Measurements from ENCODE around the gene ERCC6L2. TPM values are rescaled to one million over a fixed set of nuclear protein-coding genes. Genes with fewer than 3 reads are reported as not detected.

Gene ERCC6L2
- total and polyA plus RNA-seq, 2 of the 4 experiments (the other 2 are of a cell fraction) = 13.0 to 67.6 TPM

DNA sequence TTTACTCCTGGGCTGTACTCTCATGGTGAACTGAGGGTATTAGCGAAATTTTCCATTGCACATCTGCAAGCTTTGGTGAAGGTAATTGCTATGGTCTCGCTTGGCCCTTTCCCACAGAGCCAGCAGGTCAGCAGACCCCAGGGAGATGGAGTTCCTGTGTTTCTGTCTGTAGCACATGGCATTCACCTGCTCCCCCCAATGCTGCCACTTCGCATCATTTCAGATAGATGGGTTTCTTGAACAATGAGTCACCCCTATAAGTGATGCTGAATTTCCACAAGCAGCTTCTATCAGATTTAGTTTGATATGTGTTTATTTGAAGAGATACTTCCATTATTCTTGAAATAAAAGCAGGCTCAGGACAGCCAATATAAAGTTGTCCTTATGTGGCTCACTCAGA is 117.8 kb downstream of the ERCC6L2 start:
- no peaks in the 10 kb centered on the region for H4K20me1 ChIP-seq (ENCODE audit: insufficient read depth, low read length)
- no peak overlapping the region for H4K5ac ChIP-seq (ENCODE audit: low read depth, low read length)
- dilution Hi-C loops (cut with HindIII; ENCODE audit: low sequenced_read_pairs, unreplicated experiment) (no loop called here), in situ Hi-C loops (cut with MboI; ENCODE audit: low sequenced_read_pairs) (no loop called here), intact Hi-C loops (cut with micrococcal nuclease) (no loop called here)
- H3K4me3 ChIP-seq (ENCODE audit: insufficient read depth, low read depth, low read length) = no peak overlapping the region
- no peaks in the 10 kb centered on the region for H3K27me3 ChIP-seq (ENCODE audit: control insufficient read depth, insufficient read depth, low read length)
- DNase-seq (no peak), ATAC-seq (ENCODE audit: low read depth) (no peak)
- no peak overlapping the region for H2AK9ac ChIP-seq (replicated peaks; ENCODE audit: low read depth, low read length, poor library complexity)
- no peak overlapping the region for H3K18ac ChIP-seq (ENCODE audit: low read depth, low read length)
- no peak overlapping the region for H4K91ac ChIP-seq (ENCODE audit: insufficient read depth, low read depth, low read length)
- WGBS, 2 experiments (ENCODE audit: extremely low coverage in 2 of 2, insufficient read length in 1 of 2) = no CpG with 5 or more reads among the region's 3 CpGs
- H3K36me3 ChIP-seq (ENCODE audit: control insufficient read depth, insufficient read depth, low read length) = peaks cover 1% of the 10 kb centered on the region; the same call in 1 of the 2 replicates
- H4K8ac ChIP-seq (ENCODE audit: low read depth in 2 of 2, low read length in 2 of 2) = no peak overlapping the region
- H2AFZ ChIP-seq (replicated peaks; ENCODE audit: low read length, poor library complexity) = no peak overlapping the region
- no peak overlapping the region for H2BK5ac ChIP-seq (ENCODE audit: low read depth, low read length, poor library complexity, severe bottlenecking)
- H2AK5ac ChIP-seq (ENCODE audit: low read depth, low read length) = no peak overlapping the region
- no peaks in the 10 kb centered on the region for H3K9me1 ChIP-seq (ENCODE audit: insufficient read depth, low read length)
- no peak overlapping the region for H3K23ac ChIP-seq (ENCODE audit: low read depth, low read length)
- H2BK15ac ChIP-seq (ENCODE audit: low read depth, low read length) = no peak overlapping the region
- H3K27ac ChIP-seq (ENCODE audit: insufficient read depth, low read length) = no peak overlapping the region
- no peak overlapping the region for H2BK20ac ChIP-seq (ENCODE audit: low read depth, low read length)
- H3K4me2 ChIP-seq (ENCODE audit: low read depth, low read length) = no peak overlapping the region
- TF ChIP-seq, protein P1, sequence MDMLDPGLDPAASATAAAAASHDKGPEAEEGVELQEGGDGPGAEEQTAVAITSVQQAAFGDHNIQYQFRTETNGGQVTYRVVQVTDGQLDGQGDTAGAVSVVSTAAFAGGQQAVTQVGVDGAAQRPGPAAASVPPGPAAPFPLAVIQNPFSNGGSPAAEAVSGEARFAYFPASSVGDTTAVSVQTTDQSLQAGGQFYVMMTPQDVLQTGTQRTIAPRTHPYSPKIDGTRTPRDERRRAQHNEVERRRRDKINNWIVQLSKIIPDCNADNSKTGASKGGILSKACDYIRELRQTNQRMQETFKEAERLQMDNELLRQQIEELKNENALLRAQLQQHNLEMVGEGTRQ (IDR thresholded peaks at IDR 0.05; ENCODE audit: low read depth, low read length) = no peak
- TF ChIP-seq NFE2L2 (IDR thresholded peaks at IDR 0.05; ENCODE audit: low read depth, low read length) (no peak), RFX5 (IDR thresholded peaks at IDR 0.05; ENCODE audit: low read depth, low read length) (no peak), FOS (IDR thresholded peaks at IDR 0.05; ENCODE audit: low read depth, low read length) (no peak), BHLHE40 (IDR thresholded peaks at IDR 0.05; ENCODE audit: low read depth, low read length) (no peak), RCOR1 (IDR thresholded peaks at IDR 0.05; ENCODE audit: insufficient replicate concordance, low read length) (no peak), MXI1 (IDR thresholded peaks at IDR 0.05; ENCODE audit: borderline replicate concordance, low read depth, low read length) (no peak), POLR2A (IDR thresholded peaks at IDR 0.05; ENCODE audit: low read depth, low read length) (no peak), CHD1 (IDR thresholded peaks at IDR 0.05; ENCODE audit: low read depth, low read length) (no peak), CEBPB (IDR thresholded peaks at IDR 0.05; ENCODE audit: low read depth, low read length) (no peak), RAD21 (IDR thresholded peaks at IDR 0.05; ENCODE audit: low read length) (no peak)
- TF ChIP-seq, protein P2, sequence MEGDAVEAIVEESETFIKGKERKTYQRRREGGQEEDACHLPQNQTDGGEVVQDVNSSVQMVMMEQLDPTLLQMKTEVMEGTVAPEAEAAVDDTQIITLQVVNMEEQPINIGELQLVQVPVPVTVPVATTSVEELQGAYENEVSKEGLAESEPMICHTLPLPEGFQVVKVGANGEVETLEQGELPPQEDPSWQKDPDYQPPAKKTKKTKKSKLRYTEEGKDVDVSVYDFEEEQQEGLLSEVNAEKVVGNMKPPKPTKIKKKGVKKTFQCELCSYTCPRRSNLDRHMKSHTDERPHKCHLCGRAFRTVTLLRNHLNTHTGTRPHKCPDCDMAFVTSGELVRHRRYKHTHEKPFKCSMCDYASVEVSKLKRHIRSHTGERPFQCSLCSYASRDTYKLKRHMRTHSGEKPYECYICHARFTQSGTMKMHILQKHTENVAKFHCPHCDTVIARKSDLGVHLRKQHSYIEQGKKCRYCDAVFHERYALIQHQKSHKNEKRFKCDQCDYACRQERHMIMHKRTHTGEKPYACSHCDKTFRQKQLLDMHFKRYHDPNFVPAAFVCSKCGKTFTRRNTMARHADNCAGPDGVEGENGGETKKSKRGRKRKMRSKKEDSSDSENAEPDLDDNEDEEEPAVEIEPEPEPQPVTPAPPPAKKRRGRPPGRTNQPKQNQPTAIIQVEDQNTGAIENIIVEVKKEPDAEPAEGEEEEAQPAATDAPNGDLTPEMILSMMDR (conservative IDR thresholded peaks at IDR 0.05; ENCODE audit: low read depth, low read length) = no peak
- H3K9ac ChIP-seq (ENCODE audit: low read depth, low read length) = no peak overlapping the region
- no peaks in the 10 kb centered on the region for H3K4me1 ChIP-seq (ENCODE audit: control insufficient read depth, insufficient read depth, low read length)
- no peaks in the 10 kb centered on the region for H3K9me3 ChIP-seq (ENCODE audit: control insufficient read depth, insufficient read depth, low read length)
- ChIA-PET CTCF (no interaction called here), POLR2A (ENCODE audit: unreplicated experiment) (no interaction called here)
- no peak overlapping the region for H3K4ac ChIP-seq (ENCODE audit: low read depth, low read length)
- H2BK120ac ChIP-seq (ENCODE audit: low read depth, low read length) = no peak overlapping the region
- no peaks in the 10 kb centered on the region for H3K79me1 ChIP-seq (ENCODE audit: low read depth in 1 of 2, low read length in 2 of 2)
- no peak overlapping the region for H3K14ac ChIP-seq (replicated peaks; ENCODE audit: low read depth, low read length)
- no TSS peak for BruUV-seq (replicated peaks)
- H3K56ac ChIP-seq (ENCODE audit: extremely low read depth, insufficient read depth, low read length) = no peak overlapping the region
